ENCODE data around the gene PNPO. TPM values are rescaled to one million over a fixed set of nuclear protein-coding genes. Genes with fewer than 3 reads are reported as not detected.

PNPO gene
- total and polyA plus RNA-seq, 2 of the 8 experiments (the other 6 are each of a cell fraction or from before 2014, with no cell fraction given), result 7.0 to 8.1 TPM

DNA sequence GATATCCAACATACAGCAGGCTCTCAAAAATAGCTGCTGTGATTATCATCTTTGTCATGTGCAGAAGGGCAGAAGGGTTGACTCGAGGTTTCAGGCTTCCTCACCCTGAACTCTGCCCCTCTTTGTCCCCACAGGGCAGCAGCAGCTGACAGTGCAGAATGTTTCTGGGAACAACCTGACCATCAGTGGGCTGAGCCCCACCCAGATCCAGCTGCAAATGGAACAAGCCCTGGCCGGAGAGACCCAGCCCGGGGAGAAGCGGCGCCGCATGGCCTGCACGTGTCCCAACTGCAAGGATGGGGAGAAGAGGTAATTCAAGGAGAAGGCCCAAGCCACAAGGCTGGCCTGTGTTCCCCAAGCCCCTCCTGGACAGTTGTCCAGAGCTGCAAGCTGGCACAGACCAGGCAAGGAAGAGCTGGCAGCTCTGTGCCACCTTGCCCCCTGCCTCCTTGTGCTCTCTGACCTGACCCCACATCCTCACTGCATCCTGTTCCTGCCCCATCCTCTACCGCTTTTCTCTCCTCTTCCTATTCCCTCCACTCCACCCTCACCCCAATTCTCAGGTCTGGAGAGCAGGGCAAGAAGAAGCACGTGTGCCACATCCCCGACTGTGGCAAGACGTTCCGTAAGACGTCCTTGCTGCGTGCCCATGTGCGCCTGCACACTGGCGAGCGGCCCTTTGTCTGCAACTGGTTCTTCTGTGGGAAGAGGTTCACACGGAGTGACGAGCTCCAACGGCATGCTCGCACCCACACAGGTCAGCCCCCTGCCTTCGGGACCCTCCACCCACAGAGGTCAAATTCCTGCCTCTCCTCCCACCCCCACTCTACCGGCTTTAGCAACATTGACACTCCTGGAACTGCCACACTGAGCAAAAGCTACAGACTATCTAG is 16.3 kb upstream of the PNPO start:
- POLR2A ChIA-PET (ENCODE audit: partially characterized antibody), result interaction anchor here (1.1 to 1.6 kb wide), 4 partner anchors 11 to 30 kb away, joined by 3 to 5 read pairs (median 4); partner anchors contain the start of gene SP2
- Histone ChIP-seq H2AK5ac (ENCODE audit: low read depth, low read length) (no peak overlapping the region), H3K9ac (replicated peaks in 1 of 4; ENCODE audit: extremely low read depth in 1 of 4, low read depth in 3 of 4, low read length in 3 of 4) (no peak overlapping the region), H3K18ac (ENCODE audit: extremely low read depth, low read length) (no peak overlapping the region), H3K23ac (ENCODE audit: insufficient read length) (no peak overlapping the region), H3K27ac (ENCODE audit: low read depth, low read length) (no peak overlapping the region), H2BK20ac (ENCODE audit: low read length) (no peak overlapping the region), H3K27me3 (replicated peaks in 1 of 4; ENCODE audit: control insufficient read depth in 3 of 4, extremely low read depth in 1 of 4, insufficient read depth in 3 of 4, low read length in 3 of 4) (no peaks in the 10 kb centered on the region), H2BK12ac (ENCODE audit: low read depth, low read length) (no peak overlapping the region), H3K79me1 (ENCODE audit: low read depth, low read length) (no peaks in the 10 kb centered on the region), H4K20me1 (replicated peaks in 1 of 2; ENCODE audit: control insufficient read depth in 1 of 2, insufficient read depth in 2 of 2, low read length in 2 of 2) (peaks cover 0 to 4% of the 10 kb centered on the region in 2 experiments), H2BK15ac (ENCODE audit: low read length) (no peak overlapping the region), H2BK120ac (replicated peaks; ENCODE audit: low read depth, low read length) (no peak overlapping the region), H3K4me3 (ENCODE audit: extremely low read depth in 1 of 4, insufficient read depth in 2 of 4, low read depth in 3 of 4, low read length in 4 of 4) (no peak overlapping the region), H2AFZ (ENCODE audit: low read length) (no peak overlapping the region), H3K56ac (replicated peaks; ENCODE audit: insufficient read length, low read depth, low read length) (no peak overlapping the region), H2BK5ac (ENCODE audit: low read depth, low read length) (no peak overlapping the region), H3K9me3 (ENCODE audit: insufficient read depth in 2 of 2, low read depth in 1 of 2, low read length in 1 of 2) (no peaks in the 10 kb centered on the region), H4K8ac (ENCODE audit: extremely low read depth, insufficient read depth, low read length) (no peak overlapping the region), H3K36me3 (ENCODE audit: control insufficient read depth in 2 of 4, insufficient read depth in 4 of 4, low read length in 3 of 4) (peaks cover 3 to 22% (median 8%) of the 10 kb centered on the region in 4 experiments; a peak in 6 of 8 replicates), H3K4me2 (ENCODE audit: insufficient read depth in 1 of 2, low read depth in 2 of 2, low read length in 2 of 2) (no peak overlapping the region), H3K14ac (ENCODE audit: insufficient read length) (no peak overlapping the region), H3K4ac (replicated peaks; ENCODE audit: insufficient read length, low read depth, low read length) (no peak overlapping the region), H3K23me2 (ENCODE audit: low read depth, low read length) (no peaks in the 10 kb centered on the region), H4K5ac (ENCODE audit: insufficient read length, low read depth, low read length) (no peak overlapping the region), H3K4me1 (replicated peaks in 1 of 4; ENCODE audit: control insufficient read depth in 3 of 4, insufficient read depth in 4 of 4, low read length in 3 of 4) (no peaks in the 10 kb centered on the region), H4K91ac (replicated peaks; ENCODE audit: insufficient read length, low read length) (no peak overlapping the region), H3K79me2 (ENCODE audit: control insufficient read depth in 1 of 2, insufficient read depth in 2 of 2, low read length in 2 of 2) (no peaks in the 10 kb centered on the region)
- DNase-seq (ENCODE audit: low read depth in 1 of 2, low spot score in 2 of 2), result no peak
- FAIRE-seq, result no peak
- WGBS, 2 experiments (ENCODE audit: extremely low coverage in 1 of 2, insufficient coverage in 1 of 2, insufficient read length in 1 of 2, insufficient replicate concordance in 2 of 2, low coverage in 1 of 2, low lambda C conversion rate in 2 of 2, missing lambda C conversion rate in 1 of 2), result 93% methylated on average over 23 of the region's 23 CpGs; no CpG with 5 or more reads in 1 of the 2 experiments
- CTCF ChIA-PET (ENCODE audit: partially characterized antibody), result interaction anchor here (0.6 to 13.8 kb wide), 10 partner anchors 9 to 419 kb away, joined by 3 to 154 read pairs (median 4); partner anchors contain the start of genes PNPO and SCRN2
- TF ChIP-seq EGR1 (IDR thresholded peaks at IDR 0.05; ENCODE audit: borderline replicate concordance, low read depth, low read length) (no peak), JUN (IDR thresholded peaks at IDR 0.05; ENCODE audit: low read depth, low read length) (no peak), SIN3A (conservative IDR thresholded peaks at IDR 0.05 in 1 of 2, IDR thresholded peaks at IDR 0.05 in 1 of 2; ENCODE audit: low read depth in 1 of 2, low read length in 2 of 2) (no peak), RFX5 (IDR thresholded peaks at IDR 0.05; ENCODE audit: borderline replicate concordance, low read depth, low read length) (no peak), HDAC2 (IDR thresholded peaks at IDR 0.05; ENCODE audit: borderline replicate concordance in 1 of 2, low read depth in 2 of 2, low read length in 2 of 2) (no peak), CBX5 (IDR thresholded peaks at IDR 0.05; ENCODE audit: low read depth, low read length) (no peak), ASH2L (IDR thresholded peaks at IDR 0.05; ENCODE audit: low read length) (no peak), POU5F1 (IDR thresholded peaks at IDR 0.05; ENCODE audit: low read depth, low read length) (no peak), RNF2 (IDR thresholded peaks at IDR 0.05; ENCODE audit: borderline replicate concordance, low read depth, low read length, missing control alignments, poor library complexity, severe bottlenecking) (no peak), CHD2 (IDR thresholded peaks at IDR 0.05; ENCODE audit: low read length) (no peak), SUZ12 (IDR thresholded peaks at IDR 0.05; ENCODE audit: low read length) (no peak)

Data from H1 (cell line).